Osteocyte (in vitro differentiated cells): ENCODE measurements around the gene EPAS1. TPM values are rescaled to one million over a fixed set of nuclear protein-coding genes. Genes with fewer than 3 reads are reported as not detected.

ENCODE experiments used
- DNase-seq: peaks from one replicate; pipeline ENCODE4 v3.0.0; 2021; ENCODE audit warnings: mixed read lengths; ENCODE audit not compliant: unreplicated experiment; ENCODE audit errors: extremely low spot score
- H3K27ac Mint-ChIP-seq: one replicate; pipeline ENCODE4 v1.8.0; 2021; ENCODE audit warnings: mild to moderate bottlenecking, mixed read lengths; ENCODE audit not compliant: unreplicated experiment
- H3K27me3 Mint-ChIP-seq: one replicate; pipeline ENCODE4 v1.8.0; 2021; ENCODE audit warnings: mixed read lengths; ENCODE audit not compliant: unreplicated experiment
- H3K36me3 Mint-ChIP-seq: one replicate; pipeline ENCODE4 v1.8.0; 2021; ENCODE audit warnings: mixed read lengths; ENCODE audit not compliant: unreplicated experiment
- H3K4me1 Mint-ChIP-seq: one replicate; pipeline ENCODE4 v1.8.0; 2021; ENCODE audit warnings: mixed read lengths; ENCODE audit not compliant: unreplicated experiment
- H3K4me3 Mint-ChIP-seq: one replicate; pipeline ENCODE4 v1.8.0; 2021; ENCODE audit warnings: mild to moderate bottlenecking, moderate library complexity, mixed read lengths; ENCODE audit not compliant: unreplicated experiment
- H3K9me3 Mint-ChIP-seq: one replicate; pipeline ENCODE4 v1.8.0; 2021; ENCODE audit warnings: mixed read lengths; ENCODE audit not compliant: unreplicated experiment
- total RNA-seq: library from RNA; stranded (reverse); gene quantifications from 2 replicates; pipeline ENCODE4 v1.2.1, GENCODE V29; 2021
- TF ChIP-seq, protein P1 (sequence below): fragments of 200-600 bp; sonication (generic); IDR thresholded peaks from 2 replicates; pipeline ENCODE4 v1.5.0; 2021; ENCODE audit warnings: antibody characterized with exemption, mild to moderate bottlenecking, moderate library complexity

The EPAS1 gene
- total RNA-seq, 1 donor from 2014 or later = 14.1 TPM

DNA sequence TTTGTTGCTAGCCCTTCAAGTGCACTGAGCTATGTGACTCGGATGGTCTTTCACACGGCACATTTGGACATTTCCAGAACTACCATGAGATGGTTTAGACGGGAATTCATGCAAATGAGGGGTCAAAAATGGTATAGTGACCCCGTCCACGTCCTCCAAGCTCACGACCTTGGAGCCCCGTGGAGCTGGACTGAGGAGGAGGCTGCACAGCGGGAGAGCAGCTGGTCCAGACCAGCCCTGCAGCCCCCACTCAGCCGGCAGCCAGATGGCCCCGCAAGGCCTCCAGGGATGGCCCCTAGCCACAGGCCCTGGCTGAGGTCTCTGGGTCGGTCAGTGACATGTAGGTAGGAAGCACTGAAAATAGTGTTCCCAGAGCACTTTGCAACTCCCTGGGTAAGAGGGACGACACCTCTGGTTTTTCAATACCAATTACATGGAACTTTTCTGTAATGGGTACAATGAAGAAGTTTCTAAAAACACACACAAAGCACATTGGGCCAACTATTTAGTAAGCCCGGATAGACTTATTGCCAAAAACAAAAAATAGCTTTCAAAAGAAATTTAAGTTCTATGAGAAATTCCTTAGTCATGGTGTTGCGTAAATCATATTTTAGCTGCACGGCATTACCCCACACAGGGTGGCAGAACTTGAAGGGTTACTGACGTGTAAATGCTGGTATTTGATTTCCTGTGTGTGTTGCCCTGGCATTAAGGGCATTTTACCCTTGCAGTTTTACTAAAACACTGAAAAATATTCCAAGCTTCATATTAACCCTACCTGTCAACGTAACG, 88.8 kb downstream of the EPAS1 start:
- H3K27ac Mint-ChIP-seq = no peak overlapping the region
- DNase-seq = peak; percentile 59
- H3K27me3 Mint-ChIP-seq = peaks cover 3% of the 10 kb centered on the region
- no peak overlapping the region for H3K4me3 Mint-ChIP-seq
- no peaks in the 10 kb centered on the region for H3K4me1 Mint-ChIP-seq
- TF ChIP-seq, protein P1, sequence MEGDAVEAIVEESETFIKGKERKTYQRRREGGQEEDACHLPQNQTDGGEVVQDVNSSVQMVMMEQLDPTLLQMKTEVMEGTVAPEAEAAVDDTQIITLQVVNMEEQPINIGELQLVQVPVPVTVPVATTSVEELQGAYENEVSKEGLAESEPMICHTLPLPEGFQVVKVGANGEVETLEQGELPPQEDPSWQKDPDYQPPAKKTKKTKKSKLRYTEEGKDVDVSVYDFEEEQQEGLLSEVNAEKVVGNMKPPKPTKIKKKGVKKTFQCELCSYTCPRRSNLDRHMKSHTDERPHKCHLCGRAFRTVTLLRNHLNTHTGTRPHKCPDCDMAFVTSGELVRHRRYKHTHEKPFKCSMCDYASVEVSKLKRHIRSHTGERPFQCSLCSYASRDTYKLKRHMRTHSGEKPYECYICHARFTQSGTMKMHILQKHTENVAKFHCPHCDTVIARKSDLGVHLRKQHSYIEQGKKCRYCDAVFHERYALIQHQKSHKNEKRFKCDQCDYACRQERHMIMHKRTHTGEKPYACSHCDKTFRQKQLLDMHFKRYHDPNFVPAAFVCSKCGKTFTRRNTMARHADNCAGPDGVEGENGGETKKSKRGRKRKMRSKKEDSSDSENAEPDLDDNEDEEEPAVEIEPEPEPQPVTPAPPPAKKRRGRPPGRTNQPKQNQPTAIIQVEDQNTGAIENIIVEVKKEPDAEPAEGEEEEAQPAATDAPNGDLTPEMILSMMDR = no peak
- no peaks in the 10 kb centered on the region for H3K36me3 Mint-ChIP-seq
- no peaks in the 10 kb centered on the region for H3K9me3 Mint-ChIP-seq

DNA sequence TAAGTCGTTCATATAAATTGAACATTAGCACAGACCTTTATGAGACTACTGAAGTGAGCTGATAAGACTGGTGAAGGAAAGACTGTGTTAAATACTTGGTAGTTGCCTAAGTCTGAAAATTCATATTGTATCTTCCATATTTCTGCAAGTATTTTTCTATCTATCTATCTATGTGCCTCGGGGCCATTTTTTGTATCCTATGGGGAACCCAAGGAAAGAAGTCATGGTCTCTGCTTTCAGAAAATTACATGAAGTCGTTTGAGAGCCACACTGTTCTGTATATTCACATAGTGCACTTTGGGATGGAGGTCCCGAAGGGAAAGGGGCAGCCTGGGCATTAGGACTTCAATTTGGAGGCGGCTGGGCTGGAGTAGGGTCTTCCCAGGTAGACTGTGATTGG, 89.6 kb downstream of the EPAS1 start:
- no peaks in the 10 kb centered on the region for H3K9me3 Mint-ChIP-seq
- peak; percentile 51 for DNase-seq
- H3K36me3 Mint-ChIP-seq = no peaks in the 10 kb centered on the region
- H3K4me3 Mint-ChIP-seq = no peak overlapping the region
- TF ChIP-seq, protein P1 = no peak
- no peaks in the 10 kb centered on the region for H3K4me1 Mint-ChIP-seq
- H3K27me3 Mint-ChIP-seq = peaks cover 10% of the 10 kb centered on the region
- no peak overlapping the region for H3K27ac Mint-ChIP-seq

DNA sequence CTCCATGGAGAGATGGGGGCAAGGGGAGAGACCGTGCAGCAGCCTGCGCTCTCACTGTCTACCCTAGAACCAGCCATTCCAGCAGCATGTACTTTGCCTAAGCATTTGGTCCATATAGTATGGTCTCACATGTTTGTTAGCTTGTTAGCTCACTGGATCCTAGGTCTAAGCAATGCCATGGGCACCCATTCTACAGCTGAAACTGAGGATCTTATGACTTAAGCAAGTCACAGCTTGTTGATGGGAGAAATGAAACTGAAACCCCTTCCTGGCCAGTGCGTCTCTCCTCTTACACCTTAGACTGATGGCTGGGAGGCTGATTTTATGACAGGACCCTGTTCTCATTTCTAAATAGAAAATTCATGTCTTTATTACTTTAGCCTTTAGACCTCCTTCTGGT, 90.1 kb downstream of the EPAS1 start:
- no peak overlapping the region for H3K4me3 Mint-ChIP-seq
- peaks cover 12% of the 10 kb centered on the region for H3K27me3 Mint-ChIP-seq
- DNase-seq = no peak
- TF ChIP-seq, protein P1 = no peak
- no peaks in the 10 kb centered on the region for H3K36me3 Mint-ChIP-seq
- H3K9me3 Mint-ChIP-seq = no peaks in the 10 kb centered on the region
- H3K4me1 Mint-ChIP-seq = no peaks in the 10 kb centered on the region
- no peak overlapping the region for H3K27ac Mint-ChIP-seq

DNA sequence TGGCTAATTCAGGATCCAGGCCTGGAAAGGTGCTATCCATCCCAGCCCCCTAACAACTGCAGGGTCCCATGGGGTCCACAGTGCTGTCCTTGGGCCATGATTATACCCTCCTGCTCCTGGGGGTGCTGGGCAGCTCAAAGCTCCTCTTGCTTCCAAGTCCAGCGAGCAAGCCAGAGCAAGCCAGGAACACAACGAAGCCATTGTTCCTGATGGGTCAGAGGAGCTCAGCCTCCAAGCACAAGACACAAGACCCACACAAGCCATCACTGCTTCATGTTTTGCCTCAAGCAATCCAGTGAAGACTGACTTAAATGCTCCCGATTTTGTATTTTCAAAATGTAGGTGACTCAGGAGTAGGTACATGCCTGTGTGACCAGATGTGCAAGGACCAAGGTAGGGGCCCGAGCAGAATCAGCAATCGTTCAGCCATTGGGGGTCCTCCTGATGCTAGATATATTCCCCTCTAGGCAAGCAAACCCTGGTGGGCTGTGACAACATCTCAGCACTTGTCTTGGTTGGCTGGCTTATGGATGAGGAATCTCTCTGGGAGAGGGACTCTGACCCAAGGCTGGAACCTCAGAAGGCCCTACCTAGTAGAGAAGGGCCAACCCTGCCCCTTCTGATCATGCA, 90.8 kb downstream of the EPAS1 start:
- Mint-ChIP-seq H3K9me3 (no peaks in the 10 kb centered on the region), H3K27ac (no peak overlapping the region), H3K4me3 (no peak overlapping the region), H3K36me3 (no peaks in the 10 kb centered on the region), H3K4me1 (no peaks in the 10 kb centered on the region), H3K27me3 (peaks cover 18% of the 10 kb centered on the region)
- DNase-seq = peak; percentile 76
- TF ChIP-seq, protein P1 = no peak

DNA sequence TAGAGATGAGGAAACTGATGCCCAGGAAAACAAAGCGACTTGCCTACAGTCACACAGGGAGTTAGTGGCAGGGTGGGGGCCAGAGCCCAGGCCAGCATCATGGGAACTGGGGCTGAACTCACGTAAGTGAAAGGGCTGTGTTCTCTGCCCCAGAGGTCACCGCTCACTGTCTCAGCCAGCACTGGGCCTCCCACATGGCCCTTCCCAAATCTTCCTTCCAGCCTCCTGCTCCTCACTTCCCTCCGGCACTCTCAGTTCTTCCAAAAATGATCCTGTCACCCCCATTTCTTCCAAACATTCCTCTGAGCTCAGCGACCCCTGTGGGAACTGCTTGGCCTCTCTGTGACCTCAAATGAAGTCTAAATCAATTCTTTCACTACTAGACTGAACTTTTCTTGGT, 91.7 kb downstream of the EPAS1 start:
- Mint-ChIP-seq H3K4me1 (no peaks in the 10 kb centered on the region), H3K27ac (no peak overlapping the region), H3K27me3 (peaks cover 23% of the 10 kb centered on the region), H3K4me3 (no peak overlapping the region), H3K36me3 (no peaks in the 10 kb centered on the region), H3K9me3 (no peaks in the 10 kb centered on the region)
- TF ChIP-seq, protein P1 = no peak
- peak; percentile 63 for DNase-seq
